HG02970 (cell line): ENCODE data around the gene OXLD1.
"Not testable (repeated sequence)": the region's sequence is repeated elsewhere in the genome, so short reads cannot be mapped to it uniquely, and the experiment has no call there.

ENCODE experiments used
- ATAC-seq: cut with Tn5 transposase; IDR thresholded peaks from one replicate; pipeline ENCODE4 v1.9.1; 2021; ENCODE audit warnings: mild to moderate bottlenecking, moderate library complexity, moderate number of reproducible peaks; ENCODE audit not compliant: unreplicated experiment, low FRiP score

Gene OXLD1

DNA sequence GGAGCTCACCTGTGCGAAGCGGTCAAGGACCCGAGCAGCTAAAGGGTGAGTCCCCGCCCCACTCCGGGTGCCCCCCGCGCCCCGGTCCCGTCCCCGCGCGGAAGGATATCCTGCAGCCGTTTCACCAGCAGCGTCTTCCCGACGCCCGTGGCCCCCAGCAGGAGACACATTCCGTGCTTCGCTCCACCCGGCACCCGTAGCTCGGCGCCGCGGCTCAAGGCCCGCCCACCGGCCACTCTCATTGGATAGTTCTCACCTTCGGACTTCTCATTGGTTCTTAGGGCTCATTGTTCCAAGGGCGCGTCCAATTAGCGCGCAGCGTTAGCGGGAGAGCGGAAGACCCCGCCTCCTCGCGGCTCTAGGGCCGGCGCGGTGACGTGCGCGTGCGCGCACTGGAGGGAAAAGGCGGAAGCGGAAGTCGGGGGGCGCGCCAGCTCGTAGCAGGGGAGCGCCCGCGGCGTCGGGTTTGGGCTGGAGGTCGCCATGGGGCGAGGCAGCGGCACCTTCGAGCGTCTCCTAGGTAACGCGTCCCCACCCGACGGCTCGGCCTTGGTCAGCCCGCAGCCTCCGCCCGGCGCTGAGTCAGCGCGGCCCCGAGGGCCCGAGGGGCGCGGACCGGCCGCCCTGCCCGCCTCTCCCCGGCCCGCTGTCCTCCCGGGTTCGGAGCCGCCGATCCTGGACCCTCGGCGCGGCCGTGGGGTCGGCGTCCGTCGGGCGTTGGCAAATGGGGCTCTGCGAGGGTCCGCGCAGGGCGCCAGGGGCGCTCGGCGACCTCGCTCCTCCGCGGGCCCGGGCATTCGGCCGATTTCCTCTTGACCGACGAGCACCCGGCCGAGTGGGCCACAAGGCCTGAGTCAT is 17.4 kb upstream of the OXLD1 start, which contains the start of the genes ARL16 and HGS:
ARL16 (minus strand) TSS at position 214 of the 858 bp plus-strand sequence; CDS start at position 170, 44 bp downstream.
HGS (plus strand) TSS at position 428 of the 858 bp plus-strand sequence; CDS start at position 484, 56 bp downstream.
- peak; percentile 95 for ATAC-seq

GRCh38 chr17:81683208-81683583 is 16.8 kb upstream of the OXLD1 start:
- ATAC-seq = peak; percentile 9

DNA sequence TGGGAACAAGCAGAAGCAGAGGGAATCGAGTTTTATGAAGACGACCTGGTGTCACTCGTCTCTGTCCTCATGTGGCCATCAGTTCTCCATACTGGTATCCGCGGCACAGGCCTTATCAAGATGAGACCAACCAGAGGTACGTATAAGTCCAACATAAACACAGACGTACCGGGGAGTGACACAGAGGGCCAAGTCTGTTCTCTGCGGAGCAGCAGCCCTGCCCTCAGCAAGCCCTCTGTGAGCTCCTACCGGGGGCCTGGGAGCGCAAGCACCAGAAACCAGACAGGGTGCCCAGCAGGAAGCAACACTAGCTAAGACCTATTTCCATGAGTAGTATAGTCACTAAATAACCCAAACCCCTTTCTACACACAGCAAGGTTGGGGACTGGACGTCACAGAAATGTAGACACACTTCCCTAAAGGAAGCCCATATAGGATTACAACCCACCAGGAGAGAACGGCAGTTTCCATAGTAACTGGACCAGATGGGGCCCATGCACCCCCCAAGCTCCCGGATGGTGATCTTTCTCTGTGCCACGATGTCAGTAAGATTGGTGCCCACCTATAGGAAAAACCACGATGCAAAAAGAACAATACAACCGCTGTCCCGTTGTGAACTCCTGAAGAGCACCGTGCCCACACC is 16.3 kb upstream of the OXLD1 start:
- ATAC-seq = no peak

DNA sequence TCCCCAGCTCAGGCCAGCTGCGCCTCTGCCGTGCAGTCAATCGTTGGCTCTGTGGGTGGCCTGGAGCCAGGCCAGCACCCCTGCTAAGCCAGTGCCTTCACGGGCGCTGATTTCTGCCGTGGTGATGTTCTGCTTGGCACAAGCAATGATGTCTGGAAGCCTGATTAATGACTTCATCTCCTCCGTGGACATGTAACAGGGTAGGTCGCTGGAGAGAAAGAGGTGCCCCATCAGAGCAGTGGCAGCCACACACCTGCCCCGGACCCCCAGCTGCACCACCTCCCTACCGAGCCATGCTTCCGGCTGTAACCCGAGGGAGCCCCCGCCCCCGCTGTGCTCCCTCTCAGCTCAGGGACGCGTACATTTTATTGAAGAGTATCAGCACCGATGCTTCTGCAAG is 15.3 kb upstream of the OXLD1 start:
- no peak for ATAC-seq

- ATAC-seq = no peak
These were observed 13.7 kb upstream of the OXLD1 start for GRCh38 chr17:81680150-81680549.

- ATAC-seq = no peak
These were observed 10.5 kb upstream of the OXLD1 start for GRCh38 chr17:81676906-81677305.

- ATAC-seq = not testable (repeated sequence)
These were observed 9.3 kb upstream of the OXLD1 start for GRCh38 chr17:81675515-81676221.

GRCh38 chr17:81673561-81674258 is 7.3 kb upstream of the OXLD1 start:
- ATAC-seq = no peak

- no peak for ATAC-seq
These were observed 6.5 kb upstream of the OXLD1 start for GRCh38 chr17:81672954-81673353.

DNA sequence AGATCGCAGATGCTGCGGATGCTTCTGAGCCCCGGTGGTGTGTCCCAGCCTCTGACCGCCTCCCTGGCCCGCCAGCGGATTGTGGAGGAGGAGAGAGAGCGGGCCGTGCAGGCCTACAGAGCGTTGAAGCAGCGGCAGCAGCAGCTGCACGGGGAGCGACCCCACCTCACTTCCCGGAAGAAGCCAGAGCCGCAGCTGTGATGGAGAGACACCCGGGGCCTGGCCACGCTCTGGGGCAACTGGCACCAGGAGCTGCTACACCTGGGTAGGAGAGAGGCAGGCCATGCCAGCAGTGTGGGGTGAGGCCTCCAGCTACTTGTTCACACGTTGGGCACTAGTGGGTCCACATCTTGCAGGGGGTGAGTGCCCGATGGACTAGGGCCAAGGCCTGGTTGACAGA is 6.1 kb upstream of the OXLD1 start:
- no peak for ATAC-seq

- no peak for ATAC-seq
These were observed 1.3 kb upstream of the OXLD1 start for GRCh38 chr17:81667754-81668153.

DNA sequence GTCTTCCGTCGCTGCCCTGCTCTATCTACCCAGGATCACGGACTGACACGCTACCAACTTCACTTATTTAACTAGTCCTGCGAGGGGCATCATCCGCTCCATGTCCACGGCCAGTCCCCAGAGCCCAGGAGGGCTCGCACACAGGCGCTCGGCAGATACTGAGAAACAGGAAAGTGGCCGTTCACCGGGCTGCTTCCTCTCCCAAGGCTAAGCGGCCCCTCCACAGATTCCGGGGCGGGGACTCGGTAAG is 388 bp downstream of the OXLD1 start:
- ATAC-seq = no peak

GRCh38 chr17:81665205-81666091 is 957 bp downstream of the OXLD1 start:
- no peak for ATAC-seq

DNA sequence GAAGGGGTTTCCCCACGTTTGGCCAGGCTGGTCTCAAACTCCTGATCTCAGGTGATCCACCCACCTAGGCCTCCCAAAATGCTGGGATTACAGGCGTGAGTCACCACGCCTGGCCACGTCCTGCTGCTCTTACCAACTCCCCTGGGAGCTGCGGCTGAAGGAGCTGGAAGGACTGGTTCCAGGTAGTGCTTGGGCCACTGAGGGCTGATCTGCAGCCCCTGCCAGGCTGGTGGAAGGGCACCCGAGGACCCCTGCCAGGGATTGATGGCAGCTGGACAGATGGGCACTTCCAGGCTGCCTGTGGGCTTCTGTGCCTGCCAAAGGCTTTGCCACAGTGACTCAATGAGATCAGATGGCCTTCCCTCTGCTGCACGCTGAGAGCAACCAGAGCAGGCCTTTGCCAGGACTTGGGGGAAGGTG is 2.3 kb downstream of the OXLD1 start:
- no peak for ATAC-seq

GRCh38 chr17:81662002-81662401 is 4.4 kb downstream of the OXLD1 start:
- ATAC-seq = no peak

DNA sequence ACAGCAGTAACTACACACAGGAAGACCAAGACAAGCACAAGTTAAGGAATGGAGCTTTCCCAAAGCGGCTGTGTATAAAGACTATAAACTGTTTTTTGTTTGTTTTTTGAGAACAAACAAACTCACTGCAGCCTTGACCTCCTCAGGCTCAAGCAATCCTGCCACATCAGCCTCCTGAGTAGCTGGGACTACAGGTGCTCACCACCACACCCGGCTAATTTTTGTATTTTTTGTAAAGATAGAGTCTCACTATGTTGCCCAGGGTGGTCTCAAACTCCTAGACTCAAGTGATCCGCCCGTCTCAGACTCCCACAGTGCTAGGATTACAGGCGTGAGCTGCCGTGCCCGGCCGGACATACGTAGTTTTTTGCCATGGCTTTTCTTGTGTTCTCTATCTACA is 6.0 kb downstream of the OXLD1 start:
- ATAC-seq = no peak

- no peak for ATAC-seq
These were observed 7.4 kb downstream of the OXLD1 start for GRCh38 chr17:81659038-81659437.

- no peak for ATAC-seq
These were observed 9.6 kb downstream of the OXLD1 start for GRCh38 chr17:81656835-81657234.

GRCh38 chr17:81656118-81656743 is 10.2 kb downstream of the OXLD1 start, which contains the start of gene PDE6G:
TSS of gene PDE6G (minus strand) at chr17:81656542. CDS start at chr17:81653305, 3,237 bp downstream.
- no peak for ATAC-seq
